ENCODE measurements around the gene CCDC194.
"Not testable (repeated sequence)": the region's sequence is repeated elsewhere in the genome, so short reads cannot be mapped to it uniquely, and the experiment has no call there.

CCDC194 gene

GRCh38 chr19:17363852-17364605 lies 30.0 kb downstream of the CCDC194 start:
- not testable (repeated sequence) for H3K36me3 ChIP-seq (ENCODE audit: control insufficient read depth, insufficient read depth, low read length); H3K27me3 ChIP-seq (ENCODE audit: control insufficient read depth, insufficient read depth, low read length); H3K9ac ChIP-seq (ENCODE audit: low read depth, low read length); H3K4me3 ChIP-seq (ENCODE audit: low read depth, low read length); H3K4me1 ChIP-seq (ENCODE audit: control insufficient read depth, insufficient read depth, low read length); H3K27ac ChIP-seq (ENCODE audit: low read depth, low read length); H3K9me3 ChIP-seq (ENCODE audit: control insufficient read depth, insufficient read depth, low read length)

GRCh38 chr19:17359905-17360800 lies 33.8 kb downstream of the CCDC194 start:
- Histone ChIP-seq H3K9ac (ENCODE audit: low read depth, low read length) (no peak overlapping the region), H3K9me3 (ENCODE audit: control insufficient read depth, insufficient read depth, low read length) (no peaks in the 10 kb centered on the region), H3K4me3 (ENCODE audit: low read depth, low read length) (no peak overlapping the region), H3K4me1 (ENCODE audit: control insufficient read depth, insufficient read depth, low read length) (no peaks in the 10 kb centered on the region), H3K36me3 (ENCODE audit: control insufficient read depth, insufficient read depth, low read length) (no peaks in the 10 kb centered on the region), H3K27me3 (ENCODE audit: control insufficient read depth, insufficient read depth, low read length) (no peaks in the 10 kb centered on the region), H3K27ac (ENCODE audit: low read depth, low read length) (no peak overlapping the region)

GRCh38 chr19:17358395-17358794 lies 35.6 kb downstream of the CCDC194 start:
- Histone ChIP-seq H3K9ac (ENCODE audit: low read depth, low read length) (no peak overlapping the region), H3K4me1 (ENCODE audit: control insufficient read depth, insufficient read depth, low read length) (no peaks in the 10 kb centered on the region), H3K27me3 (ENCODE audit: control insufficient read depth, insufficient read depth, low read length) (no peaks in the 10 kb centered on the region), H3K36me3 (ENCODE audit: control insufficient read depth, insufficient read depth, low read length) (no peaks in the 10 kb centered on the region), H3K4me3 (ENCODE audit: low read depth, low read length) (no peak overlapping the region), H3K9me3 (ENCODE audit: control insufficient read depth, insufficient read depth, low read length) (no peaks in the 10 kb centered on the region), H3K27ac (ENCODE audit: low read depth, low read length) (no peak overlapping the region)

GRCh38 chr19:17357724-17358123 lies 36.3 kb downstream of the CCDC194 start:
- Histone ChIP-seq H3K27ac (ENCODE audit: low read depth, low read length) (no peak overlapping the region), H3K36me3 (ENCODE audit: control insufficient read depth, insufficient read depth, low read length) (no peaks in the 10 kb centered on the region), H3K4me3 (ENCODE audit: low read depth, low read length) (no peak overlapping the region), H3K27me3 (ENCODE audit: control insufficient read depth, insufficient read depth, low read length) (no peaks in the 10 kb centered on the region), H3K9me3 (ENCODE audit: control insufficient read depth, insufficient read depth, low read length) (no peaks in the 10 kb centered on the region), H3K9ac (ENCODE audit: low read depth, low read length) (no peak overlapping the region), H3K4me1 (ENCODE audit: control insufficient read depth, insufficient read depth, low read length) (no peaks in the 10 kb centered on the region)

- Histone ChIP-seq H3K27ac (ENCODE audit: low read depth, low read length) (no peak overlapping the region), H3K4me3 (ENCODE audit: low read depth, low read length) (no peak overlapping the region), H3K36me3 (ENCODE audit: control insufficient read depth, insufficient read depth, low read length) (no peaks in the 10 kb centered on the region), H3K9ac (ENCODE audit: low read depth, low read length) (no peak overlapping the region), H3K4me1 (ENCODE audit: control insufficient read depth, insufficient read depth, low read length) (no peaks in the 10 kb centered on the region), H3K27me3 (ENCODE audit: control insufficient read depth, insufficient read depth, low read length) (no peaks in the 10 kb centered on the region), H3K9me3 (ENCODE audit: control insufficient read depth, insufficient read depth, low read length) (no peaks in the 10 kb centered on the region)
Observed at GRCh38 chr19:17357078-17357666, 36.8 kb downstream of the CCDC194 start.

GRCh38 chr19:17353386-17353785 lies 40.6 kb downstream of the CCDC194 start:
- no peaks in the 10 kb centered on the region for H3K27me3 ChIP-seq (ENCODE audit: control insufficient read depth, insufficient read depth, low read length)
- no peak overlapping the region for H3K27ac ChIP-seq (ENCODE audit: low read depth, low read length)
- H3K9ac ChIP-seq (ENCODE audit: low read depth, low read length) = no peak overlapping the region
- H3K4me3 ChIP-seq (ENCODE audit: low read depth, low read length) = no peak overlapping the region
- peaks cover 4% of the 10 kb centered on the region; the same call in 1 of the 2 replicates for H3K4me1 ChIP-seq (ENCODE audit: control insufficient read depth, insufficient read depth, low read length)
- H3K36me3 ChIP-seq (ENCODE audit: control insufficient read depth, insufficient read depth, low read length) = no peaks in the 10 kb centered on the region
- H3K9me3 ChIP-seq (ENCODE audit: control insufficient read depth, insufficient read depth, low read length) = no peaks in the 10 kb centered on the region

- Histone ChIP-seq H3K4me1 (ENCODE audit: control insufficient read depth, insufficient read depth, low read length) (peaks cover 4% of the 10 kb centered on the region; the same call in 1 of the 2 replicates), H3K9me3 (ENCODE audit: control insufficient read depth, insufficient read depth, low read length) (no peaks in the 10 kb centered on the region), H3K27me3 (ENCODE audit: control insufficient read depth, insufficient read depth, low read length) (no peaks in the 10 kb centered on the region), H3K4me3 (ENCODE audit: low read depth, low read length) (no peak overlapping the region), H3K27ac (ENCODE audit: low read depth, low read length) (no peak overlapping the region), H3K36me3 (ENCODE audit: control insufficient read depth, insufficient read depth, low read length) (no peaks in the 10 kb centered on the region), H3K9ac (ENCODE audit: low read depth, low read length) (no peak overlapping the region)
Observed at GRCh38 chr19:17352608-17353280, 41.3 kb downstream of the CCDC194 start.

- Histone ChIP-seq H3K27me3 (ENCODE audit: control insufficient read depth, insufficient read depth, low read length) (no peaks in the 10 kb centered on the region), H3K36me3 (ENCODE audit: control insufficient read depth, insufficient read depth, low read length) (no peaks in the 10 kb centered on the region), H3K4me3 (ENCODE audit: low read depth, low read length) (no peak overlapping the region), H3K9me3 (ENCODE audit: control insufficient read depth, insufficient read depth, low read length) (no peaks in the 10 kb centered on the region), H3K4me1 (ENCODE audit: control insufficient read depth, insufficient read depth, low read length) (peaks cover 4% of the 10 kb centered on the region; the same call in 1 of the 2 replicates), H3K9ac (ENCODE audit: low read depth, low read length) (no peak overlapping the region), H3K27ac (ENCODE audit: low read depth, low read length) (no peak overlapping the region)
Observed at GRCh38 chr19:17351815-17352435, 42.1 kb downstream of the CCDC194 start.

GRCh38 chr19:17348700-17349099 lies 45.3 kb downstream of the CCDC194 start:
- H3K4me3 ChIP-seq (ENCODE audit: low read depth, low read length) = peak overlapping the region; percentile 36; the same call in 1 of the 2 replicates
- no peaks in the 10 kb centered on the region for H3K36me3 ChIP-seq (ENCODE audit: control insufficient read depth, insufficient read depth, low read length)
- H3K27ac ChIP-seq (ENCODE audit: low read depth, low read length) = peak overlapping the region; percentile 84
- peak overlapping the region; percentile 50; the same call in 1 of the 2 replicates for H3K9ac ChIP-seq (ENCODE audit: low read depth, low read length)
- no peaks in the 10 kb centered on the region for H3K27me3 ChIP-seq (ENCODE audit: control insufficient read depth, insufficient read depth, low read length)
- H3K4me1 ChIP-seq (ENCODE audit: control insufficient read depth, insufficient read depth, low read length) = peaks cover 4% of the 10 kb centered on the region; the same call in 1 of the 2 replicates
- H3K9me3 ChIP-seq (ENCODE audit: control insufficient read depth, insufficient read depth, low read length) = no peaks in the 10 kb centered on the region

GRCh38 chr19:17347877-17348276 lies 46.1 kb downstream of the CCDC194 start:
- Histone ChIP-seq H3K4me1 (ENCODE audit: control insufficient read depth, insufficient read depth, low read length) (peaks cover 4% of the 10 kb centered on the region; the same call in 1 of the 2 replicates), H3K27me3 (ENCODE audit: control insufficient read depth, insufficient read depth, low read length) (no peaks in the 10 kb centered on the region), H3K9me3 (ENCODE audit: control insufficient read depth, insufficient read depth, low read length) (no peaks in the 10 kb centered on the region), H3K36me3 (ENCODE audit: control insufficient read depth, insufficient read depth, low read length) (no peaks in the 10 kb centered on the region), H3K27ac (ENCODE audit: low read depth, low read length) (no peak overlapping the region), H3K4me3 (ENCODE audit: low read depth, low read length) (no peak overlapping the region), H3K9ac (ENCODE audit: low read depth, low read length) (no peak overlapping the region)
